GM21786 (cell line): ENCODE data around the gene DLGAP1.

Experiments
- ATAC-seq: cut with Tn5 transposase; IDR thresholded peaks from one replicate; pipeline ENCODE4 v1.9.1; 2021; ENCODE audit not compliant: unreplicated experiment

DLGAP1 gene

GRCh38 chr18:4007846-4008245, 447.3 kb downstream of the DLGAP1 start:
- ATAC-seq, result no peak

GRCh38 chr18:4004183-4004829, 450.8 kb downstream of the DLGAP1 start:
- no peak for ATAC-seq

- ATAC-seq, result no peak
These were observed 456.3 kb downstream of the DLGAP1 start for GRCh38 chr18:3998698-3999333.

GRCh38 chr18:3995476-3996102, 459.5 kb downstream of the DLGAP1 start:
- ATAC-seq, result peak; percentile 64

GRCh38 chr18:3993941-3994687, 461.0 kb downstream of the DLGAP1 start:
- no peak for ATAC-seq

- no peak for ATAC-seq
These were observed 469.4 kb downstream of the DLGAP1 start for GRCh38 chr18:3985664-3986063.

- ATAC-seq, result no peak
These were observed 470.1 kb downstream of the DLGAP1 start for GRCh38 chr18:3985020-3985419.

GRCh38 chr18:3984163-3984757, 470.8 kb downstream of the DLGAP1 start:
- ATAC-seq, result no peak

- no peak for ATAC-seq
These were observed 471.6 kb downstream of the DLGAP1 start for GRCh38 chr18:3983351-3983969.

GRCh38 chr18:3982541-3982940, 472.6 kb downstream of the DLGAP1 start:
- no peak for ATAC-seq

GRCh38 chr18:3979024-3979423, 476.1 kb downstream of the DLGAP1 start:
- no peak for ATAC-seq

GRCh38 chr18:3973191-3973850, 481.8 kb downstream of the DLGAP1 start:
- ATAC-seq, result no peak

GRCh38 chr18:3972291-3972930, 482.7 kb downstream of the DLGAP1 start:
- ATAC-seq, result no peak

GRCh38 chr18:3970929-3971328, 484.2 kb downstream of the DLGAP1 start:
- ATAC-seq, result no peak

GRCh38 chr18:3967359-3968180, 487.5 kb downstream of the DLGAP1 start:
- no peak for ATAC-seq

- no peak for ATAC-seq
These were observed 488.3 kb downstream of the DLGAP1 start for GRCh38 chr18:3966642-3967358.

- no peak for ATAC-seq
These were observed 488.9 kb downstream of the DLGAP1 start for GRCh38 chr18:3966246-3966641.

GRCh38 chr18:3960977-3961376, 494.1 kb downstream of the DLGAP1 start:
- ATAC-seq, result no peak
